Left hindlimb (tissue), 1 donor: ENCODE results near the gene KIF13A.
"Not testable (repeated sequence)": the region's sequence is repeated elsewhere in the genome, so short reads cannot be mapped to it uniquely, and the experiment has no call there.

Experiments
- DNase-seq: peaks from one replicate; pipeline ENCODE4 v3.0.0-alpha.2; 2018

Gene KIF13A

DNA sequence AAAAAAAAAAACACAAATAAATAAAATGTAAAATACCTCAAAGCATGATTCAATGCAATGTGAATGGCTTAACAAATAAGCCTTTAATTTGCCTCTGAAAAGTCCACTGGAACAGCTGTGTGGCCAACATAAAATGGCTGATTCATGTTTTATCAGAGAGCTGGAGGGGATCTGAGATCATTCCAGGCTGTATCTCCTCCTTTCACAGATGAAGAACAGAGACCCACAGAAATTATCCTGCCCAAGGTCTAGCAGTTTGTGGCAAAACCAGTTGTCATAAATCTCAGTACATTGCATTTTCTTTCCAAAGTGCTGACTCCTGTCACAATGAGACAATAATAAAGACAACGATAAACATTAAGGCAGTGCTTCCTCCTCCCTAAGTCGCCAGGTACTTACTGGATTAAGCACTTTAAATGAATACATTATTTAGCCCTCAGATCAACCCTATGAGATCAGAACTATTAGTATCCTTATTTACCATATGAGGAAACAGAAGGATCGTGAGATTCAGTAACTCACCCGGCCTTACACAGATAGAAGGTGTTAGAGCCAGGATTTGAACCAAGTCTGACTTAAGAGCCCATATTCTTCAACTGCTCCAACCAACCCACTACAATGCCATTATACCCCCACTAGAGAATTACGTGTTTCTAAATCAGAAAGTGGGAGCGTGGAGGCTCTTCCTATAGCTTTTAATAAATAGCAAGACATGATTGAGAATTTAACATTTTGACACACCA, 118.3 kb downstream of the KIF13A start:
- DNase-seq, result no peak

DNA sequence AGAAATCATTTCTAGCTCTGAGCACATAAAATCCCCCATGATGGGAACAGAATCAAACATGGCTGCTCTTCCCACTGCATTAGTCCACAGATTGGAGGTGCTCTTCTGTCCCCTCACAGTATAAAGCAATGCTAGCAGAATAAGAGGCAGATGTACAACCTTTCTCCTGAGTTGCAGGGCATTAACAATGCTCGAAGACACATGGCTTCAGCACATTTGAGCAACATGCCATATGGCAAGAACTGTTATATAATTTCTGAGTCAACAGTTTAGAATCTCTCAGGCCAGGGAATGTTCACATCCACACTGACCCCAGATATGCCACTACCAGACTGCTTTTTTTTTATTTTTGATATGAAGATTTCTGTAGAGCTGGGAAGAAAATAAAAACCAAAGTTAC, 119.6 kb downstream of the KIF13A start:
- no peak for DNase-seq

DNA sequence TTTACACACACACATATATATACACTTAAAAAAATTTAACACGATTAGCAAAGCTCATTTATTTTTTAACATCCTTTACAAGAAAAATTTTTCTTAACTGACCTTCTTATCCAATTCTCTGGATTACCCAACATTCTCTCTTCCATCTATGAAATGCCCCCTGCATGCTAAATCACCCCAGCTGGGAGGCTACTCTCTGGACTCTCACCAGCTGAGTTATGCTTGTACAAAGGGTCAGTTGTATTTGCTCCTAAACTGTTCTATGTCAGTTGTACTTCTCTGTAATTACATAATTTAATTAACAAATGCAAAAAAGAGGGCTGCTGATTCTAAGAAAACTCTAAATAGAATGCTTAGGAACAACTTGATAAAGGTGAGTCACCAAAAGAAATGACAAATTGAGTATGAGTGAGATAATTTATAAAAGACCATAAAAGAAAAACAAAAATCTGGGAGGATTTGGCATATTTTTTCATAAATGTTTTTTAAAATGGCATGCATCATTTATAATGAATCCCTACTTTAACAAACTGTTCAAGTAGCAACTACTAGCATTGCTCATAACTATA, 120.5 kb downstream of the KIF13A start:
- no peak for DNase-seq

DNA sequence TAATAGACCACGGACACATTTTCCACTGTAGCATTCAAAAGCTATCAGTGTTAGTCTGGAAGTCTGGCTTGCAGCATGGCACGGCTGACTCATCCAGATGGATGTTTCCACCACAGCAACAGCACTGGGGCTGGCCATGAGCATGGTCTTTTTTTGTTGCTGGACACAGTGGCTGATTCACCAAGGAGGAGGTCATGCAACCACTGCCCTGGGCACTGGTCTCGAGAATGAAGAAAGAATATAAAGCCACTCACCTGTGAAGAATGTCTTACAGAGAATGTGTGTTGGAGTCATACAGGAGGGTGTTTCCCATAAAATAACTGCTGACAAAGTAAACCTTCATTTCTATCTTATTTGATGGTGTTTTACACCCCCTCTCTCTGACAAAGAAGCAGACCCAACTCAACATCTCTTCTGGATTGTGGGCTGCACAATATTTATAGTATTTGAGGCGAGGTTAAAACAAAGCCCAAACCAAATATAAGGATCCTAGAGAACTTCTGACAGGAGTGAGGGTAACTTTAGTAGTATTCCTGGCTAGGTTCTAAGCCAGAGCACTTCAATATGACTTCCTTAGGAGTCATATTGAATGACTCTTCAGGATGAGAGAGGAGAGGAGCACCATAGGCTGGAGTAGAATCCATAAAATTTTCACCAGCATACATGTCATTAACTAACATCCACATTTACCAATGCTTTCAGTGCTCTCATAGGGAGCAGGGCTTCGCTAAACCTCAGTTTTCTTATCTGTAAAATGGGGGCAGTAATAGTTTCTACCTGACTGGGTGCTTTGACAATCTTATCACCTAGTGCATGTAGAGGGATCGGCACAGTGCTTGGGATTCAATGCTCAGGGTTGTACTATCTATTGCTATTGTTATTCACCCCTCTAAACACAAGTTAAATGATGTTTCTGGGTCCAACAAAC, 121.4 kb downstream of the KIF13A start:
- DNase-seq, result peak; percentile 46

DNA sequence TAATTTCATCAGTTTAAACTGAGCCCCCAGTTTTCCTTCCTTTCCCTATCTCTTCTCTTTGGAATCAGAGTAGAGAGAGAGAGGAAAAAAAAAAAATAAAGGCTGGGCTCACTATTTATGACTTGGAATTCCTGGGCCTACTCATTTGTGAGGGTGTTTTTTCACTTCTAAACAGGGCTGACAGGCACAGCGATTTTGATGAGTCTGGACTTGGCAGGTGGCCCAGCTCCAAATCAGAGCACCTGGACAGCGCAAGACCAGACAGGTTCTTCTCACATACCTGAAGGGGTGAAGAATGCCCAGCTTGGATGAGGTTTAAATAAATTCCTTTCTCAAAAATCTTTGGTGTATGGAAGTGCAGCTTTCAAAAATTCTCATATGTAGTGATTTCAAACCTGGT, 122.2 kb downstream of the KIF13A start:
- no peak for DNase-seq

DNA sequence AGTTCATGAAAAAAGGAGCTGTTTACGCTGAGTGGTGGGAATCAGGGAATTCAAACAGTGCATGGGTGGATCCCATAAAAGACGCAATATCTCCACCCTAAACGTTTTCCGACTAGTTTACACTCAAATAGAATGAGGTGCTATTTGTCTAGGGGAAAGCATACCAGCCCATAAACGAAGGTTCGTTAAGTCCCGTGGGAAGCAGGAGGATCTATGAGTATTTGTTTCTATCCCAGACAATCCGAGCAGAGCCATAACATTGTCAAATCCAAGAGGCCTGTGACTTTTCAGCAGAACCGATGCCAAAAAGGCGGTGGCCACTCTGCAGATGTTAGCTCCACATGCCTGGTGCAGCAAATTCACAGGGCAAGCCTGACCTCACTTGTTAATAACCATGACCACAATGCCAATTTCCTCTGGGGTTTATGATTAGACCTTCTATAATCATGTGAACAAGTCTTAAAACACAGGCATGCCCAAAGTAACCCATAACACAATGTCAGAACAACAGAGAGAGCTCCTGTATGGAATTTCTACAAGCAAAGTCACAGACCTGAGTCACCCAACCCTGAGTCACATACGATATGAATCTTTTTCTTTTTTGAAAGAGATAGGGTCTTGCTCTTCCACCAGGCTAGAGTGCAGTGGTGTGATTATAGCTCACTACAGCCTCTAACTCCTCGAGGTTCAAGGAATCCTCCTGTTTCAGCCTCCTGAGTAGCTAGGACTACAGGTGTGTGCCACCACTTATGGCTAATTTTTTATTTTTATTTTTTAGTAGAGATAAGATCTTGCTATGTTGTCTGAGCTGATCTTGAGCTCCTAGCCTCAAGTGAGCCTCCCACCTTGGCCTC, 123.3 kb downstream of the KIF13A start:
- DNase-seq, result peak; percentile 48

DNA sequence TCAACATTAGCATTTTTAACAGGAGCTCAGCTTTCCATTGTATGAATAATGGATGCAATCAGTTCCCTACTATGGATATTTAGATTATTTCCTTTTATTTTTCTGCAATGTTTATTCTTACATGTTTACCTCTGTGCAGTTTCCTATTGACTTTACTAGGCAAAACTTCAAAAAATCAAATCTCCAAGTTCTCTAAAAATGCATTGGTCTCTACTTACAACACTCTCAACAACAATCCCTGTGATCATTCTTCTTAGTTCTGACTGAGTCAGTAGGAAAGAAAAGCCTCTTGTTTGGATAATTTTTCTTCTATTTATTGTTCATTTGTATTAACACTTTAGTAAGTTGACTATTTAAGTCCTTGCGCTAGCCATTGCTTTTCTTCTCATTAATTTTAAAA, 126.1 kb downstream of the KIF13A start:
- DNase-seq, result no peak

DNA sequence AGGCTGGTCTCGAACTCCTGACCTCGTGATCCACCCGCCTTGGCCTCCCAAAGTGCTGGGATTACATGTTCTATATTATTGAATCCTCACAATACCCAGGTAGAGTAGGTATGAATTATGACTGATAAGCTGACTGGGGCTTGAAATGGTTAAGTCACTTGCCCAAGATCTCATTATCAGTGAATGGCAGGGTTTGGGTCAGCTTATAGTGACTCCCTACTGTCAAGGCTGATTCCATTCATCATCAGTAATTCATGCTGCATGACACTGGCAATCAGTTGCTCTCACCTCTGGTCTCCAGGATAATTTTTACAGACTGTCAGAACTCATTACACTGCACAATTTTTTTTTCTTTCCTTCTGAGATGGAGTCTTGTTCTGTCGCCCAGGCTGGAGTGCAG, 127.6 kb downstream of the KIF13A start:
- no peak for DNase-seq

DNA sequence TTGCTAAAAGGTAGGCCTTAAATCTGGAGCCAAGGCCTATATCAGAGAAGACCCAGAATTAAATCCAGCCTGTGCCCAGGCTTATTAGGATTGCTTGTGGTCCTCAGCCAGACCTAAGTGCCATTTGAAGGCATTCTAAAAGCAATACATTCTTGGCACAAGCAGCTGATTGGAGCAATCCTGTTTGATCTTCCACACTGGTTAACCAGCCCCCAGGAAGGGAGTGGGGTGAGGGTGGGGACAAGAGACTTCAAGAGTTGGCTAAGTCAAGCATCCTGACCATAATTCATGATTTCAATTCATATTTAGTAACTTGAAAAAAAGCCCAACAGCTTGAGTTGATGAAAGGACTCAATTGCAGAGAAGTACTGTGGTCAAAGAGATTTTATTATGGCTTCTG, 128.9 kb downstream of the KIF13A start:
- no peak for DNase-seq

DNA sequence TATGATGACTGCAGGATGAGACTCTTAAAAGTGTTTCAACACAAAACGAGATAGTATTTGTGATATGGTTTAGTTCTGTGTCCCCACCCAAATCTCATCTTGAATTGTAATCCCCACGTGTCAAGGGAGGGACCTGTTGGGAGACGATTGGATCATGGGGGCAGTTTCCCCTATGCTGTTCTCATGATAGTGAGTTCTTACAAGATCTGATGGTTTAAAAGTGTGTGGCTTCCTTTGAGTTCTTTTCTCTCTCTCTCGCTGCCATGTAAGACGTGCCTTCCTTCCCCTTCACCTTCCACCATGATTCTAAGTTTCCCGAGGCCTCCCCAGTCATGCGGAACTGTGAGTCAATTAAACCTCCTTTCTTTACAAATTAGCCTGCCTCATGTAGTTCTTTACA, 130.2 kb downstream of the KIF13A start:
- not testable (repeated sequence) for DNase-seq

DNA sequence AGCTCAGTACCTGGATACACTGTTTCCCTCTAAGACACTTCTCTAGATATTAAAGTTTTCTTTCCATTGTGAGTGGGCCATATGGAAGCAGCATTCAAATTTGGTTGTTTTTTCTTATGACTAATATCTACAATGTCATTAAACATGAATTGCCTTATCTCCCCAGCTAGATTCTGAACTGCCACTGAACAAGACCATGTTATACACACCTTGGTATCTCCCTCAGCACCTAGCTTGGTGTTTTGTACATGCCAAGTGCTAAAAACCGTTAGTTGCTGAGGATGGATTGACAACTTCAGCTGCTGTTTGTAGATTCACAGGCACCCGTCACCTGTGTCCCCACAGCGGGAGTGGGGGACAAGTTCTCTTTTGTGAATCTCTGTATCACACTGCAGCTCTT, 131.1 kb downstream of the KIF13A start:
- no peak for DNase-seq

DNA sequence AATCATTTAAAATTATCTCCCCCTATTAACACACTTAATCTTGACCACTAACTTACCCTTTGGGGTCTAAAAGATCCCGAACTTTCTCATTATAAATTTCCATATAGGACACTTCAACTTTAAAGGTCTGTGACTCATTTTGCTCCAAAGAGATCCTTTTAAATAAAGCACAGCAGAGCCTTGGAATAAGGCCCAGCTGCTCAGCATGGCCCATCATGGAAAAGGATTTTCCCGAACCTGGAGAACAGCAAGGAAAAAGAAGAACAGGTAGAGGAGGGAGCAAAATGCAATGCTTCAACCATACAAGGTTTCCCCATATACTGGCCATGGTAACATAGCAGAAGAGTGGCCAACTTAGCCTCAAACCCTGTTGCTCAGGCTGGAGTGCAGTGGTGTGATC, 132.1 kb downstream of the KIF13A start:
- DNase-seq, result no peak

DNA sequence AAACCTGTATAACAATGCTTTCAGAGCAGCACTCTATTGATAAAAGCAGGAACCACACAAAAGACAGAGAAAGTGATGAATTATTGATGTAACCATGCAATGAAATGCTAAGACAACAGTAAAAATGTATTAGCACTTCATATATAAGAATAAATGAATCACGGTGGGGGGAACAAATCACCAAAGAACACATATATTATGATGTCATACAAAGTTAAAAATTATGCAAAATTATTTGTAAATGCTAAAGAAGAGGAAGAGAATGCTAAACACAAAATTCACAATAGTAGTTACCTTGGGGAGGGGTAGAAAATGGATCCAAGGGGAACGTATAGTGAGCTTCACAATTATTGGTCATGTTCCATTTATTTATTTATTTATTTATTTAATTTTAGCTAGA, 133.9 kb downstream of the KIF13A start:
- DNase-seq, result no peak

DNA sequence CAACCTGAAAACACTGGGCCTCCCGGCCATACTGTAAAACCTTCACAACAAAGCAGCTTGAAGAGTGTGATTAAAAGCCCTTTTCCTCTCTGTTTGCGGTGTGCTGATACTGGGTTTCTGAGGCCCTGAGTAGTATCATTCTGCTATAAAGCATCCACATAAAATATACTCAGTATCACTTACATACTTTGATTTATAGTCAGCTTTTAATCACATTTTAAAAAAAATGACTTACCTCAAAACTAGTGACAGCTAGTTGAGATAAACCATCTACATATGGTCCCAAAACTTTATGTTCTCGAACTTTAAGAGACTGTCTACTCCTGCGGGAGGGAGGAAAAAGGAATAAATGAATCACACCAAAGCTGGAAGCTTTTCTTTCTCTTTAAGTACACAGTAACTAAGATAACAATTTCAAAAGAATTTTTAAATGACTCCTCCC, 135.7 kb downstream of the KIF13A start:
- no peak for DNase-seq

DNA sequence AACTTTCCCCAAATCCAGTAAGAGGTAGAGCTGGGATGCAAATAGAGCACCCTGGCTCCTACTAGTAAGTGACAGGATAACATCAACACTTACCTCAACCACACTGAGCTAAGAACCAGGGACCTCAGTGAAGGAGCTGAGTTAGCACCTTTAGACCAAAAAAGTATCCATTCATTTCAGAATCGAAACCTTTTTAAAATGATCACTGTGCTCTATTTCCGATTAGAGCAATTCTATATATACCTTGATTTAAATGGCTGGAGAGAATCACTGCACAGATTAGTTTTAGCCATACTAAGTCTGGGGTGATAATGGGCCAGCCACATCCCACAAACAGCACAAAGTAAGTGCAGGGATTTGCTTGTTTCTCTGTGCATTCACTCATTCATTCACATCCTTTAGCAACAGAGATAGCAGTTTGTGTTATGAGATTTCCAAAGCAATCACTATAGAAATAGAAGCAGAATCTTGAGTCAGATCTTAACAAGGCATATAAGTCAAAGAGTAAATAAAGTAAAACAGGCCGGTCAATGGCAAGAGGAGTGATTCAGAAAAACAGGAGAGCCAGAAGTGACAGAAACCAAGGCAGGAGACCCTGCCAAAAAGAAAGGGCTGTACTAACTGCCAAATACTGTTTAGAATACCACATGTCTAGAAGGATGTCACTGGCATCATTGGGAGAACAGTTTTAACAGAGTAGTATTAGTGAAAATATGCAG, 136.3 kb downstream of the KIF13A start:
- DNase-seq, result no peak

DNA sequence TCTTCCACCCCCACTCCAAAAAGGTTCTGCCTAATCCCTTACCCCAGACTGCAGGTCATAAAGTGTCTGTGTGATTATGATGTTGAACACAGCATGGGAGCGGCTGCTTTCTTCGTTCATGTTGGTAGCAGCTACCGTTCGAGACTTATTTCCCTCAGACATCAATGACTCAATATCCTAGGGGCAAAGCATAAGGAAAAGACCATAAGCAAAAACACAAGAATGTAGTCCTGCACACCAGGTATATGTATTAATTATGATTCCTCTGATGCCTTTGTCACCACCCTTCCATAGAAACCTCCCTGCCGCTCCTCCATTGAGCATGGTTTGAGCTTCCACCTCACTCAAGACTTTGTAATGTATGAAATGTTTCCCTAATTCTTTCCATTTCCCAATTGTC, 137.2 kb downstream of the KIF13A start:
- no peak for DNase-seq

DNA sequence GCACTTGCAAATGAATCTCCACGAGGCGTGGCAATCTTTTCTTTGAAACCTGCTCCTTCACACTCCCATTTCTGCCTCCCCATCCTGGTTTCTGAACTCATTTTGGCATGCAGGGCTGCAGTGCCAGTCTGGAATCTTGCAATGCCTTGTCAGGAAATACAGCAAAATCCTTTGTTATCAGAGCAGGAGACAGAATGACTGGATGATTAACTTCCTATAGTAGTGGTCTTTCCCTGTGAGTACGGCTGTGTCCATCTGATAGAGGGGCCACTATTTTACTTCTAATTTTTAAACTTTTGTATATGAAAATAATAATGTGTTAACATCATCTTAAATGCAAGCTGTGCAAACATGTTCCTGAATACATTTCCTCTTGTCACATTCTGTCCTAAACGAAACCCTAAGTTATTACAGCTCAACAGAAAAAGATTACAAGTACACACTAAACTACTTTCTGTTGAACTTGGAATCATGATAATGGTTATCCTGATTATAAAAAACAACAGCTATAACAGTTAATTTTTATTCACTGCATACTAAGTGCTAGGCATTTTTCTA, 140.2 kb downstream of the KIF13A start:
- DNase-seq, result no peak

DNA sequence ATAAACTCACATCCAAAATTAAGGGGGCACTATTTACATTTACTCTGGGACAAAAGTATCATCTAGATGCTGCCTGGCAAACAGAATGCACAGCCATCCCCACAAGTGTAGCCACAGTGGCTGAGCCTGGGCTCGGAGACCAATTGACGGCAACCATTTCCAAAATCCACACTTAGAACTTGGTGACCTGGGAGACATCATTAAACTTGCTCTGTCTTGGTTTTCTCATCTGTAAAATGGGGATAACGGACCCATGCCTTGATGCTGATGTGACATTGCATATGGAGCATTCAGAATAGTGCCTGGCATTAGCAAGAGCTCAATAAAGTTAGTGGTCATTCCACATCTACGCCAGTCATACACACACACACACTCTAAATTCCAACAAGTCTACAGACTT, 140.7 kb downstream of the KIF13A start:
- DNase-seq, result no peak

DNA sequence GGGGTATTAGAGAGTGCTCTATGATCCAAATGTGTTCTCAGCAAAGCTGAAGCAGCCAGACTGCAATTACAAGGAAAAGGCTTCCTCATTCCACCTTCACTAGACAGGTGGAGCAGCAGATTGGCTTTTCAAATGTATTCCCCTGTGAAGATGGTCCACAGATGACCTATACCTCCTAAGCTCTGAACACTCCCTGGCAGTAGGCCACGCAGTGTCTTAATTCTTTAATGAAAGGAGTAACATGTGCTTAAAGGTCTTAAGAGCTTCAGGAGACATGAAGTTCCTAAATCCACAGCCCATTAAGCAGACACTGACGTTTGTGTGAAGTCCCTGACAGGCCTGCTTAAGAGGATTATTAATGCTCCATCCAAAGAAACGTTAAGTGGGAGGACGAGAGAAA, 141.8 kb downstream of the KIF13A start:
- no peak for DNase-seq

DNA sequence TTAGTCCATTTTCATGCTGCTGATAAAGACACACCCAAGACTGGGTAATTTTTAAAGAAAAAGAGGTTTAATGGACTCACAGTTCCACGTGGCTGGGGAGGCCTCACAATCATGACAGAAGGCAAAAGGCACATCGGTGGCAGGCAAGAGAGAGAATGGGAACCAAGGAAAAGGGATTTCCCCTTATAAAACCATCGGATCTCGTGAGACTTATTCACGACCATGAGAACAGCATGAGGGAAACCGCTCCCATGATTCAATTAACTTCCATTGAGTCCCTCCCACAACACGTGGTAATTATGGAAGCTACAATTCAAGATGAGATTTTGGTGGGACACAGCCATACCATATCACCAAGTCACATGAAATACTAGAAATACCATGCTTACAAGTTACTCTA, 142.5 kb downstream of the KIF13A start:
- not testable (repeated sequence) for DNase-seq

DNA sequence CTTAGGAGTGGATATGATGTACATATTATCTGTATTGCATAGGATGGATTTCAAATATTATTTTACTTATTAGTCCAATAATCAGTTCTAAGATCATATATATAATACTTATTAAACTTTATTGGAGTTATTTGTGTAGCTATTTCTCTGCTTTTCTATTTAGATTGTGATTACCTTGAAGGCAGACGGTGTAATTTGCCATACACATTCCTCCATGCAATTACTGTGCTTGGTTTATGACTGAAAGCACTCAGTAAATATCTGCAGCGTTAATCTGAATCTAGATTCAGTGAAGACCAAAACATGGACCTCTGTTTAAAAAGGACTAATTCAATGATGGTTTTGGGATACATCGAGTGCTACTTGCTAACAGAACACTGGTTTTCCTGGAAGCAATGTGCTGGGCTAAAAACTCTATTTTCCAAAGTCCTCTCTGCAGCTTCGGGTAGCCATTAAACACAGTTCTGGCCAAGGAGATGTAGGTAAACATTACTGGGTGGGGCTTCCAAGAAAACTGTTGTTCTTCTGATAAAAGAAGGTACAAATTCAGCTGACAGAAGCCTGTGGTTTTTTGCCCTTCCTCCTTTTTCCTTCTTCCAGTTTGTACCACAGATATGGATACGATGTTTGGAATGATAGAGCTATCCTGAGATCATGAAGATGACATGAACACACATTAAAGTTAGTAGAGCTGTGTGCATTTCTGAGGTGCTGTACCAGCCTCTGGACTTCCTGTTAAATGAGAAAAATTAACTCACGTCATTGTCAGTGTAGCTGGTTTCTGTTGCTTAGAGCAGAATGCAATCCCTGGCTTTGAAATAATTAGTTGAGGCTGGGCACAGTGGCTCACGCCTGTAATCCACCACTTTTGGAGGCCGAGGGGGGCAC, 144.3 kb downstream of the KIF13A start:
- no peak for DNase-seq
